ENCODE results near the gene STRBP.
"Not testable (repeated sequence)": the region's sequence is repeated elsewhere in the genome, so short reads cannot be mapped to it uniquely, and the experiment has no call there.

Gene STRBP

DNA sequence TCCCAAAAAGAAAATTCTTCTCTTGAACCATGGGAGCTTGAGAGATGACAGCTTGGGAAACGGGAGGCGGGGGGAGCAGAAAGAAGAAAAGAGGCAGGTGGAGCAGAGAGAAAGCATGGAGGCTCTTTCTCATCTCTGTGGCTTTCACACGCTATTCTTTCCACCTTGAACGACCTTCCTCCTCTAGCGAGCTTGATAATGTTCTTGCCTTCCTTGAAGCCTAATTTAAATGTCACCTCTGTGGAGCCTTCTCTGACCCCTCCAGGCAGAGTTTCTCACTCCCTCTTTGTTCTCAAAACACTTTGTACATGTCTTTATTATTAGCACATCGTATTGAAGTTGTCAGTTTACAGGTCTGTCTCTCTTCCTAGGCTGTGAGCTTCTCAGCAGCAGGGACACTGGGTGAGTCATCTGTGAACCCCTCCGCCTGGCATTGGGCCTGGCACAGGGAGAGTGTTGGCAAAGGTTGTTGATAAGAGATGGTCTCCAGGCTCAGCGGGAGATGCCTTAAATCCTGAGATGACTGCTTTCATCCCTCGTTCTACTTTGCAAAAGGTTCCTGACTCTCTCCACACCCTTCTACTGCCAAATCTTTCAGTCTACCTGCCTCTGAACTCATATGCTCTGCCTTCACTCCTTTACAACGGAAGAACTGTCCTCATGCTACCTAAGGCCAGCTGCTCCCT lies 14.1 kb upstream of the STRBP start:
- no peak for DNase-seq

DNA sequence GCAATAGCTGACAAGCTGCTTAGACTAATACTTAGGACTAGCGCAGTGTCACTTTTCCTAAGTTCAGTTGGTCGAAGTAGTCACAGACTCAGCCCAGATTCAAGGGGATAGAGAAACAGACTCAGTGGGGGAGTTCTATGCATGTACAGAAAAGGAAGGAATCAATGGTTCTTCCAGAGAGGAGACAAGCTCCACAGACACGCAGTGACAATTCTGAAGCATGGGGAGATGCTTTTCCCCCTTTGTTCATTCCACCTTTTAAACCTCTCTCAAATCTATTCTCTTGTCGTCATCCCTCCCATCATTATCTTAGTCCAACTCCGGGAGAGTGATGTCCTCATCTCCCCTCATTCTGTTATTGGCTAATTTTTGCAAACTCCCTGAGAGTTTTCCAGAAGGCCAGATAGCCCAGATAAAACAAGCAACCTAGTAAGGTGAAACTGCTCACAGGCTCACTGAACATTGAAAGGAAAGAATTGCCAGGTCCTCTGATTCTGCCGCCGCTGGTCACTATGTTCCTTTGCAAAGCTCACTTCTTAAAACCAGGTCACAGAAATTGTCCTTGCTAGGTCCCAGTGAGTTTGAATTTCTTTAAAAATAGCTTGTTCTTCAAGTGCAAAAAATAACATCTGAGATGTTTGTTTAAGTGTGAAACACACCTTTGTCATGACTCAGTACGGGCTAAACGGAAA lies 13.4 kb upstream of the STRBP start:
- DNase-seq = no peak

DNA sequence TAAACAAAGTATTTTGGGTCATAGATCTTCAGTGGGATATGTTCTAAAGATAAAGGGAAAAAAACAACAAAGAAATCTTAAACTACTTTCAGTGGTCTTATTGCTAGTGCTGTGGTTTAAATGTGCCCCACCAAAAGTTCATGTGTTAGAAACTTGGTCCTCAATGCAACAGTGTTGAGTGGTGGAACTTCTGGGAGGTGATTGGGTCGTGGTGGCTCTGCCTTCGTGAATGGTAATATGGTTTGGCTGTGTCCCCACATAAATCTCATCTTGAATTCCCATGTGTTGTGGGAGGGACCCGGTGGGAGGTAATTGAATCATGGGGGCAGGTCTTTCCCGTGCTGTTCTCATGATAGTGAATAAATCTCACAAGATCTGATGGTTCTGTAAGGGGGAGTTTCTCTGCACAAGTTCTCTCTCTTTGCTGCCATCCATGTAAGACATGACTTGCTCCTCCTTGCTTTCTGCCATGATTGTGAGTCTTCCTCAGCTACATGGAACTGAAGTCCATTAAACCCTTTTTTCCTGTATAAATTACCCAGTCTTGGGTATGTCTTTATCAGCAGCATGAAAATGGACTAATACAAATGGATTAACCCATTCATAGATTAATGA lies 10.6 kb upstream of the STRBP start:
- DNase-seq = not testable (repeated sequence)

DNA sequence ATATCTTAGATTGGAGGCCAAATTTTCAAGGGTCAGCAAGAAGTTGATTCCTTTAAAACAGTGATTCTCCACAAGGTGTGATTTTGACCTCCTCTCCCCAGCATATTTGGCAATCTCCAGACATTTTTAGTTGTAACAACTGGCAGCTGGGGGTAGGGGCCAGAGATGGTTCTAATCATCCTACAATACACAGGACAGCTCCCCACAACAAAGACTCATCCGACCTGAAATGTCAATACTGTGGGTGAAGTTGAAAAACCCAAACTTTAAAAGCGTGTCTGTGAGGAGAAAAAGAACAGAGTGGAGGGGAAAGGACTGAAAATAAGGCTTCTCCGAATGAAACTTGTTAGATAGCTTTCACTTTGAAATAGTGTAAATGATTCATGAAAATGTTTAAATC lies 10.0 kb upstream of the STRBP start:
- no peak for DNase-seq

DNA sequence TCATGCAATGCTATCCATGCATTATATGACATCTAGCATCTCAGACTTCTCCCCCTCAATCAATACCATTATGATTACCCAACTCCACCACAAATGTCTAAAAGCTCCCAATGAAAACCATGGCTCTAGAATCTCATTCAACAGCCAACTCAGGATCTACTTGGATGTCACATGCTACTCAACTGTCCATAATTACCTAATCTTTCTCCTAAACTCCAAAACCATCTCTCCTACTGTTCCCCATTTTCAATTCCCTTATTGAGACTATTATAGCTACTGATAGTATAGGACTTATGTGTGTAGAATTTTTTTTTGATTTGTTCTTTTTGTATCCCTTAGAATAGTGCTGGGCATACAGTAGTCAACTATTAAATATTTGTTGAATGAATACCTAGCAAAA lies 8.2 kb upstream of the STRBP start:
- DNase-seq = no peak

DNA sequence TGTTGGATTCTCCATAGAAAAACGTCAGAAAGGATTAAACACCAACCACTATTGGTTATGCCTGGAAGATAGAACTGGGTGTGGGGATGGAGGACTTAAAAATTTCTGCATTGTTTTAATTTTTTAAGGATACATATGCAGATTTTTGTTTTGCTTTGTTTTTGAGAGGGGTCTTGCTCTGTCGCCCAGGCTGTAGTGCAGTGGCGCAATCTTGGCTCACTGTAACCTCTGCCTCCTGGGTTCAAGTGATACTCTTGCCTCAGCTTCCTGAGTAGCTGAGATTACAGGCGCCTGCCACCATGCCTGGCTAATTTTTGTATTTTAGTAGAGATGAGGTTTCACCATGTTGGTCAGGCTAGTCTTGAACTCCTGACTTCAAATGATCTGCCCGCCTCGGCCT lies 2.7 kb upstream of the STRBP start:
- DNase-seq = not testable (repeated sequence)

DNA sequence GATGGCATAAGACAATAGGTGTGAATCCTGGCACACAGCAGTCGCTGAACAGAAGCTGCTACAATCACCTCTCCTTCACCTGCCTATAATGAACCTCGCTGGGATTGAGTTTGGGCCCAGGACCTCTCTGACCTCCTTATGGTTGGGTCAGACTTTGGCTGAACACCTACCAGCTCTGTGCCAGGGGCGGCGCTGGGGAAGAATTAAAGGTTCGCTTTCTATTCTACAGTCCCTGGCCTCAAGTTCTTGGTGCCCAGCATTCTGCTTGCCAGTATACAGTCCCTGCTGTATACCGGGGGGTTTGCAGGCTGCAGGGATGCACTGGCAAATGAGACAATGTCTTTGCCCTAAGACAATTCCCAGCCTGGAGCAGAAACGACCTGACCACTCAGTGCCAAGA lies 895 bp upstream of the STRBP start:
- peak; percentile 13 for DNase-seq

DNA sequence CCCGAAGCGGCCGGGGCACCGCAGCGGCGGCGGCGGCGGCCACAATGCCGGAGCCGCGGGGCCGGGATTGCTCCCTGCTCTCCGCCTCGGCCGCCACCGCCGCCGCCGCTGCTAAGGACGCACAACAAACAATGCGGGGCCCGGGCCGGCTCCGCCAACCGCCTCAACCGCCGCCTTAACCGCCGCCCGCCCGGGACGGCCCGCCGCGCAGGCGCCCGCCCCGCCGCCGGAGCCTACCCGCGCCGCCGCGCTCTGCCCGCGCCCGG lies 254 bp downstream of the STRBP start:
- DNase-seq = no peak

DNA sequence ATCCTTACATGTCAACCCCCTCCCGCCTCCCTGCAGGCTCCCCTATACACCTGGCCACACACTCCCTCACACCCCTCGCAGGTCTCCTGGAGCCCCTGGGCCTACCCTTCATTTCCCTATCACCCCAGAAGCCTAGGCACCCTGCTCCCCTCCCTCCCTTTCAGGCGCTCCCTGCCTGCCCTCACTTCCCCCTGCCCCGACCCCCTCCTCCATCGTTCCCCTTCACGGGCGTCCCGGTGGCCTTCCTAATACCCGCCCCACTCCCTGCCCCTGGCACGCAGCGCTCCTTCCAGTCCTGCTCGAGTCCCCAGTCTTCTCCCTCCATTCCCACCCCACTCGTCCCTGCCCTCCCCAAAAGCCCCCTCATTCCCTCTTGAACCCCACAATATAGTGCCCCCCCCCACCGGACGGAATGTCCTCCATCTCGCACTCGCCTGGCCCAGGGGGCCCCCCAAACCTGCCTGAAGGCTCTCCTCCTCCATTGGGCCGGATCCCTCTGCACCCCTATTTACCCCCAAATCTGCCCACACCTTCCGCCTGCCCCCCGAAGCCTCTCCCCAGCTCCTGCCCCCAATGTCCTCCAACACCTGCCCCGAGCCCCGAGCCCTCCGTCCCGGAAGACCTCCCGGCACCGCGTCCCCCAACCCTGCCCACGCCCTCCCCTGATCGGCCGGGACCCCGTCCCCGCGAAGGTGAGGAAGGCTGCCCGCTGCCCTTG lies 746 bp downstream of the STRBP start:
- peak; percentile 21 for DNase-seq

DNA sequence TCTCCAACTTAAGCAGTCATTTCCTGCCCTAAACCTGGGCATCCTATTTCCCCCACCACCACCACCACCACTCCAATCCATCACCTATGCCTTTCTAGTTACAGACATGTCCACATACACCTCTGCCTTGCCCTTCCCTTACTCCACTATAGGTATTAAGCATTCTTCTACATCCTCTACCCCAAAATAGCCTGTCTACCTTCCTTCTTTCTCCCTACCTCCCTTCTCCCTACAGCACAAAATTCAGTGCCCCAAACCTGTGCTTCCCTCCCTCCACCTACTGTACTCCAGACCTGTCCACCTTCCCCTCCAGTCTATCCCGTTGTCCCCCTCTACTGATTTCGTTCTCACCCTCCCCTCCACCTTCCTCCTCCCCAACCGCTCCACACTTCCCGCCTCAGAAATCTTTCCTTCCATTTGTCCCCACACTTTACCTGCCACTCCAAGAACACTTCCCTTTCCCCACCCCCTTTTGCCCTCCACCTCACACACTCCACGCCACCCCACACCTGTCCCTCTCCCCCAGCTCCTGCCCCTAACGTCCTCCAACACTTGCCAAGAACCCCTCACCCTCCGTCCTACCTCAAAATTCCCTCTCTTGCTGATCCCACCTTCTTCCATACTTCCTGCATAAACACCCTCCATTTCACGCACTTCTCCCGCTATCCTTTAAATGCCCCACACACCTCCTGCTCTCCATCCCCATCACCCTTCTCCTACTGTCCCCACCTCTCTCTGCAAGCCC lies 1.6 kb downstream of the STRBP start:
- no peak for DNase-seq

DNA sequence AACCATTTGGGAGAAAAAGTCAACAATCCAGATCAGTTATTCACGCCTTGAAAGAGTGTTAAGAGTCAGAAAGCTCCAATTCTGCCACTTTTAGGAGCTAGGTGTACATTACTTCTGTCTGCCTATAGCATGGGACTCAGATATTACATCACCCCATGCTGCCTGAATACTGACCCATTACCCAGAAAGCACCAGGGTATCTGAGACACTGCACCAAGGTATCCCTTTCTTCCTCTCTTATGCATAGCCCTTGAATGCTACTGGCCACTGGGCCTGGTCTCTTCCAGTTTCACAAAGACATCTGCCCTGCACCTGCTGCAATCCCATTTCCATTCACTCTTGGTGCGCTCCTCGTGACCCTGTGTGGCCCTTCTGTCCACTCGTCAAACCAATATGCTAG lies 2.6 kb downstream of the STRBP start:
- no peak for DNase-seq

DNA sequence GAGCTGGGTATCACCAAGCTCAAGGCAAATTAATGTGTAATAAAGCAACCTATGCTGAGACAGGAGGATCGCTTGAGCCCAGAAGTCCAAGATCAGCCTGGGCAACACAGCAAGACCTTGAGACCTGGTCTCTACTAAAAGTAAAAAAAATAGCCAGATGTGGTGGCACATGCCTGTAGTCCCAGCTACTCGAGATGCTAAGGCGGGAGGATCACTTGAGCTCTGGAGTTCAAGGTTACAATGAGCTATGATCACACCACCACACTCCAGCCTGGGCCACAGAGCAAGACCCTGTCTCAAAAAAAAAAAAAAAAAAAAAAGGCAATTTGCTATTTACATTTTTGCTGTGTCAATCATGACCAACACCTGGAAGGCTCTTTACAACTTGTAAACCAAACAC lies 5.2 kb downstream of the STRBP start:
- no peak for DNase-seq

DNA sequence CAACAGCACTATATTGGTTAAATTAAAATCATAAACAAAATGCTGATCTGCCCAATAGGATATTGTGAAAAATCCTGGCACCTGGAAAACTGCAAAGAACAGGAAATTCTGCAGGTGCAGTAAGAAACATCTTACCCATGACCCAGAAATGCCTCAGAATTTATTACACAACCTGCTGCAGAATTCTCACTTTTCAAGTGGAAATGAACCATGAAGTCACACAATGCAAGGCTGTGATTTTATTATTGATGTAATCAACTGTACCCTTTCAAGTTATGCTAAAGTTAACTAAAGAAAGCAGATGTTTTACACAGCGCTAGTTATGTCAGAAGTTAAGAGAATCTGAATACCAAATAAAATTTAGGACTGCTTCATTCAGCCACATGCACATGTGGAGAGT lies 6.0 kb downstream of the STRBP start:
- DNase-seq = no peak

DNA sequence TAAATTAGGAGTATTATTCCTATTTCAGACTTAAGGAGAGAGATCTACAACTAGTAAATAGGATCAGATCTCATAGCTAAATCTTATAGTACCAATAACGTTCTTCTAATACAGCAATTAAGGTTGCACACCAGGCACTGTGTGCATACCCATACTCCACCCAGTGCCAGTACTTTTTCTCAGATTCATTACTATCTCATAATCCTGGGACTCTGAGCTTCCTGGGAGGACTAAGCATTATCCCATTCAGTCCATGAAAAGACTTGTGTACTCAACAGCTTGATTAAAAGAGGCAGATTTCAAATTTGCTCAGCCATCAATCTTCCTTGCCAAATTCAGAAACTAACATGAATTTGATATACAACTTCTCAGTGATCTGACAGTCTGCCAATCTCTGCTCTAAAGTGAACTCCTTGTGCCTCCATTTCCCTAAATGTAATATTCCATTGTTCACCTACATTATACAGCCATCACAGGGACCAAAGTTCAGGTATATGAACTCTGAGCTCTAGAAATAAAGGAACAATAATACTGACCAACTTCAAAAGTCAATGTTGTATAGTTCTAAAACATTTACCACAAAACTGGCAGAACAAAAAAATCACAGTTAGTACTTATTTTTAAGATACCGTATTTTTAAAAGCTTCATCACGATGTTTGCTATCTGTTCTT lies 7.2 kb downstream of the STRBP start:
- DNase-seq = no peak

DNA sequence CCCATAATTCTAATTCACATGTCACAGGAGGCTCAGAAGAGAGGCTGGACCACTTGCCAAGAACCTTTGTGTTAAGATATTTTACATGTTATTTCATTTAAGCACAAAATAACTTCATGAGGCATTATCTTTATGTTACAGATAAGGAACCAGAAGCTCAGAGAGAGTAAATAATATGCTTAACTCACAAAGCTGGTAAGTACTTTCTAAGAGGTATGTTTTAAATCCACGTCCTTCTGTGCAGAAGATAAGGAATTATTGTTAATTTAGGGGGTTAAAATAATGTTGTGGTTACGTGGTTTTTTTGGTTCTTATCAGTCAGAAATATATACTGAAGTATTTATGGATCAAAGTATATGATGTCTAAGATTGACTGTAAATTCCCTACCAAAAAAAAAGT lies 8.0 kb downstream of the STRBP start:
- DNase-seq = no peak

DNA sequence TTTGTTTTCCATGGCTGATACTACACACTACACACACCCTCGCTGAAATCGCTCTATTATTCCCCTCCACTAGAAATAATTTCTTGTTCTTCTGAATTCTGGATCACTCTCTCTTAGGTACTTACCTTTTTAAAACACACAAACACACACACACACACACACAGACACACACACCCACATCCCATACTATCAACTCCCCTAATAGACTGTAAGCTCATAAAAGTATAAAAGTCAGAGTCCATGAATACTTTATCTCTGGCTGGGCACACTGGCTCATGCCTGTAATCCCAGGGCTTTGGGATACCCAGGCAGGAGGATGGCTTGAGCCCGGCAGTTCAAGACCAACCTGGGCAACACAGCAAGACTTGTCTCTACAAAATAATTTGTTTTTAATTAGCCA lies 11.1 kb downstream of the STRBP start:
- no peak for DNase-seq

DNA sequence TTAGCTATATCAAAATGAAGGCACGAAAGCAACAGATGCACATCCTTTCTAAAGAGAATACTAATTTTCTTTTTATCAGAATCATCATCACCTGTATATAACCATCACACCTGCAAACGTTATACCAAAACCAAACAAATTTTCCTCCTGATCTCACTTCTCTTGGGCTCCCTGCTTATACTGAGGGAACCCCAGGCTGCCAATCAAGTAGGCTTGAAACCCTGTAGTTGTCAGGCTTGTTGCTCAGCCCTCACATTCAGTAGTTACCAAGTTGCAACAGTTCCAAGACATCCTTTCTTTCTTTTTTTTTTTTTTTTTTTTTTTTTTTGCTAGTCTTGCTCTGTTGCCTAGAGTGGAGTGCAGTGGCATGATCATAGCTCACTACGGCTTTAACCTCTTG lies 12.7 kb downstream of the STRBP start:
- DNase-seq = no peak

DNA sequence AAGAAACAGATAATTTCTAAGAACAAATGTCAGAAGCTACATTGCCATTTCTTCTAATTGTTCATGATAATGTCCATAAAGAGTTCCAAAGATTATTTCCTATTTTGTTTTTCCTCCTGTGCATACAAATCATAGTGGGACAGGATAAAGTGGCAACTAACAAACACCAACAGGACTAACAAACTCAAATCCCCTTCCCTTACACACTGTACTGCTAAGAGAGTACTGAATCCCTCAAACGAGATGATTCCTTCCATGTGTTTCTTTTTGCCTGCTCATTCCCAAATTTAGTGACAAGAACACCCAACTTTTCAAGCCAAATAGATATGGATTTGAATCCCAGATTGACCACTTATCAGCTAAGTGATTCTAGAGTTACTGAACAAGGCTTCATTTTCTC lies 15.2 kb downstream of the STRBP start:
- DNase-seq = no peak

DNA sequence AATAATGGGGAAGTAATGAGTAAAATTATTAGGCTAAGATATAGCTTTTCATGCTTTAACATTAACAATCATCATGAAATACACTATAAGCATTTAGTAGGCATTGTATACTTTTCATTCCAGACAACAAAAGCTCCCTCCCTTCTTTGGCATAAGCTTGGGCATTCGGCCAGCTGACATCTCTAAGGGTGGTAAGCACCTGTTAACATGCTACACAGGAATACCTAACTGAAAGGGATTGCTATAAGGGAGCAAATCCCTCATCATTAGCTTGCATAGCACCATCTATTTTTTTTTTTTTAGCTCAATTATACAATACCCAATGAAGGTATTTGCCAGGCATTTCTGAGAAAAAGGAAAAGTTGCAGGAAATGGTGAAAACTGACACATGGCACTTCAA lies 16.6 kb downstream of the STRBP start:
- no peak for DNase-seq

DNA sequence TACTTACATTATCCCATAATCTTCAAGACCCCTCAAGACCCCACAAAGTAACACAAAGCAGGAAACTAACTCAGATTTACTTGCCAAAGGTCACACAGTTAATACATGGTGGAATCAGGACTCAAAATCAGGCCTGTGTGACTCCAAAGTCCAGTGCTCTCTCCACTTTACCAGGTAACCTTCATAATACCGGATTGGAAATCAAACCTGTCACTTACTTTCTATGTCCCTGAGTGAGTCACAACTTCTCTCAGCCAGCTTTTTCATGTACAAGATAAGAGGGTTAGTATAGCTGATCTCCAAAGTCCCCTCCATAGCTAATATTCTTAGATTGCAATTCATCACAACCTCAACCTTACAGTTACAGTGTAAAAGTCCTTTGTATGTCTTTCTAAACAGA lies 17.1 kb downstream of the STRBP start:
- DNase-seq = no peak

DNA sequence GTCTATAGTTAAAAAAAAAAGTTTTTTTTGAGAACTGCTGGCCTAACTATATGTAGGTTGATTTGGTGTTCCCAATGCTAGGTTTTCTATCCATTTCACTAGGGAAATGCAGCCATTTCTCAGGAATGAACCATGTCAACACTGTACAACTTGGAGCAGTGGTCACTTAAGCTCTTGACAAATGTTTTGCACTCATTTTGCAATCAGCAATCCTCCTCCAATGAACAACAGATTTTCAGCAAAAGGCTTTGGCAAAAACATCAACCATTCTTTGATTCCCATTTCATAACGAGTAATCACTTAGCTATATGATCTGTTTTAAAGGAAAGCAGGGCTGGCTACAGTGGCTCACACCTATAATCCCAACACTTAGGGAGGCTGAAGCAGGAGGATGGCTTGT lies 17.9 kb downstream of the STRBP start:
- no peak for DNase-seq

DNA sequence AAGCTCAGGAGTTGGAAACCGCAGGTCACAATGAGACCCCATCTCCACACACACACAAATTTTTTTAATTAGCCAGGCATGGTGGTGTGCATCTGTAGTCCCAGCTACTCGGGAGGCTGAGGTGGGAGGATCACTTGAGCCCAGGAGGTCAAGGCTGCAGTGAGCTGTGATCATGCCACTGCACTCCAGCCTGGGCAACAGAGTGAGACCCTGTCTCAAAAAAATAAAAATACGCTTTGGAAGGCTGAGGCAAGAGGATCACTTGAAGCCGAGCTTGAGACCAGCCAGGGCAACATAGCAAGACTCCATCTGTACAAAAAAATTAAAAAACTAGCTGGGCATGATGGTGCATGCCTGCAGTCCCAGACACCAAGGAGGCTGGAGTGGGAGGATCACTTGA lies 19.2 kb downstream of the STRBP start:
- DNase-seq = not testable (repeated sequence)

DNA sequence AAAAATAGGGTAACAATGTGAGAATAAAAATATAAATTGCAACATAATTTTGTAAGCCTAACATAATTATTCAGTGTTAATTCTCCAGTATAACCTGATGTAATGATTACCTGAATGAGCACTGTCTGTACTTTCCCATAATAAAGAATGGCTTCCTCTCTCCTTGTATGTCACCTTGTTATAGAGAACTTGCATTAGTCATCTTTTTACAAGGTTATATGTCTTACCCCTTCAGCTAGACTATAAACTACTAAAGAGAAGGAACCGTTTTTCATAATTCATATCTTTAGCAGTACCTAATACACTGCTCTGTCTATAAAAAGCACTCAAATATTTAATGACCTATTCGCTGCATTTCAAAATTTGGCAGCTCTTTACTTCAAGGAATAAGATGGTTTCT lies 19.8 kb downstream of the STRBP start:
- DNase-seq = no peak
